PC-3 (cell line): Measurements from ENCODE around the gene KRTAP9-8. TPM values are rescaled to one million over a fixed set of nuclear protein-coding genes. Genes with fewer than 3 reads are reported as not detected.
"Not testable (repeated sequence)": the region's sequence is repeated elsewhere in the genome, so short reads cannot be mapped to it uniquely, and the experiment has no call there.

ENCODE experiments used
- ATAC-seq: fragments of 200-7000 bp; cut with Tn5 transposase; 2 replicates; pipeline ENCODE4 v1.9.1; 2020; ENCODE audit warnings: mild to moderate bottlenecking, moderate library complexity
- BruUV-seq: library from RNA; stranded (reverse); fragments of 400-500 nt; replicated peaks from 2 replicates; lab custom pipeline; 2021; lab: Mats Ljungman, UMichigan
- CTCF ChIA-PET: fragments of 300-600 bp; sonication (Branson Sonifier 250); formaldehyde crosslinking; loops from one replicate; lab custom pipeline; 2022; ENCODE audit warnings: antibody characterized with exemption; lab: Charles Lee
- POLR2A ChIA-PET: fragments of 300-600 bp; sonication (Branson Sonifier 250); formaldehyde crosslinking; loops from one replicate; lab custom pipeline; 2022; ENCODE audit warnings: antibody characterized with exemption; ENCODE audit not compliant: unreplicated experiment; lab: Charles Lee
- DNase-seq: peaks from one replicate; pipeline ENCODE4 v3.0.0-alpha.2; 2015
- H2AFZ ChIP-seq: fragments of 300-600 bp; sonication (generic); 2 replicates; pipeline ENCODE4 v1.6.0; 2016; ENCODE audit warnings: antibody characterized with exemption, low read length
- H3F3A ChIP-seq: fragments of 300-600 bp; sonication (generic); one replicate; pipeline ENCODE4 v1.6.0; 2017; ENCODE audit warnings: antibody characterized with exemption, low read length, control low read depth, mild to moderate bottlenecking; ENCODE audit not compliant: unreplicated experiment
- H3K27ac ChIP-seq: fragments of 300-600 bp; sonication (generic); 2 replicates; pipeline ENCODE4 v1.5.1; 2016; ENCODE audit warnings: mild to moderate bottlenecking, low read length
- H3K27me3 ChIP-seq: fragments of 300-600 bp; sonication (generic); 2 replicates; pipeline ENCODE4 v1.6.1; 2016; ENCODE audit warnings: low read length, mixed read lengths
- H3K36me3 ChIP-seq: fragments of 300-600 bp; sonication (generic); 2 replicates; pipeline ENCODE4 v1.6.1; 2016; ENCODE audit warnings: low read depth, mixed run types, low read length, mixed read lengths
- H3K4me1 ChIP-seq: fragments of 300-600 bp; sonication (generic); 2 replicates; pipeline ENCODE4 v1.5.1; 2016; ENCODE audit warnings: low read length; ENCODE audit not compliant: insufficient read depth
- H3K4me2 ChIP-seq: fragments of 300-600 bp; sonication (generic); 2 replicates; pipeline ENCODE4 v1.6.0; 2016; ENCODE audit warnings: low read length
- H3K4me3 ChIP-seq: fragments of 300-600 bp; sonication (generic); 2 replicates; pipeline ENCODE4 v1.5.1; 2016; ENCODE audit warnings: mild to moderate bottlenecking, low read length, mixed read lengths
- H3K79me2 ChIP-seq: fragments of 300-600 bp; sonication (generic); 2 replicates; pipeline ENCODE4 v1.6.1; 2017; ENCODE audit warnings: low read length, mixed read lengths
- H3K9ac ChIP-seq: fragments of 300-600 bp; sonication (generic); 2 replicates; pipeline ENCODE4 v1.6.0; 2016; ENCODE audit warnings: mild to moderate bottlenecking, low read length
- H3K9me2 ChIP-seq: fragments of 300-600 bp; sonication (generic); replicated peaks from 2 replicates; pipeline ENCODE4 v1.6.1; 2016; ENCODE audit warnings: mixed run types, low read length, mixed read lengths
- H3K9me3 ChIP-seq: fragments of 300-600 bp; sonication (generic); 2 replicates; pipeline ENCODE4 v1.6.1; 2016; ENCODE audit warnings: low read length, mixed read lengths
- H4K20me1 ChIP-seq: fragments of 300-600 bp; sonication (generic); 2 replicates; pipeline ENCODE4 v1.6.1; 2016; ENCODE audit warnings: low read length, mixed read lengths
- CTCF ChIP-seq: fragments of 300-600 bp; sonication (generic); conservative IDR thresholded peaks from 2 replicates; pipeline ENCODE4 v1.5.1; 2017; ENCODE audit warnings: antibody characterized with exemption, low read depth, mild to moderate bottlenecking, low read length
- EZH2 ChIP-seq: fragments of 300-600 bp; sonication (generic); IDR thresholded peaks from one replicate; pipeline ENCODE4 v1.6.1; 2017; ENCODE audit warnings: antibody characterized with exemption, mild to moderate bottlenecking, low read length; ENCODE audit not compliant: unreplicated experiment
- EZH2phosphoT487 ChIP-seq: fragments of 300-600 bp; sonication (generic); IDR thresholded peaks from 2 replicates; pipeline ENCODE4 v1.6.1; 2018; ENCODE audit warnings: mild to moderate bottlenecking, antibody characterized with exemption, low read length, borderline replicate concordance
- intact Hi-C: fragments of 100-400 bp; cut with micrococcal nuclease; formaldehyde crosslinking; loops from 2 replicates; pipeline ENCODE4 v1.9.0; 2023
- total RNA-seq: library from RNA; depleted of rRNA; stranded (reverse); fragments of >200 nt; gene quantifications from 2 replicates; pipeline ENCODE4 v1.2.3, GENCODE V29; 2014

The KRTAP9-8 gene
- total RNA-seq, 1 experiment from 2014 or later = not detected

- no peak for DNase-seq
- H3K4me1 ChIP-seq = no peaks in the 10 kb centered on the region
- no peaks in the 10 kb centered on the region for H3K36me3 ChIP-seq
- H3F3A ChIP-seq = no peaks in the 10 kb centered on the region
- no peaks in the 10 kb centered on the region for H3K9me2 ChIP-seq
- BruUV-seq = no TSS peak
- no peak overlapping the region for H2AFZ ChIP-seq
- no peak overlapping the region for H3K27ac ChIP-seq
- no peaks in the 10 kb centered on the region for H3K9me3 ChIP-seq
- CTCF ChIA-PET = no interaction called here
- intact Hi-C loops = no loop called here
- POLR2A ChIA-PET = no interaction called here
- no peaks in the 10 kb centered on the region for H3K27me3 ChIP-seq
- H3K4me2 ChIP-seq = no peak overlapping the region
- H3K9ac ChIP-seq = no peak overlapping the region
- no peak for ATAC-seq
- no peak for TF ChIP-seq EZH2phosphoT487
- TF ChIP-seq EZH2 = no peak
- TF ChIP-seq CTCF = no peak
- H4K20me1 ChIP-seq = no peaks in the 10 kb centered on the region
- no peak overlapping the region for H3K4me3 ChIP-seq
- H3K79me2 ChIP-seq = no peaks in the 10 kb centered on the region
Measured at GRCh38 chr17:41230094-41230493, 7.7 kb upstream of the KRTAP9-8 start.

DNA sequence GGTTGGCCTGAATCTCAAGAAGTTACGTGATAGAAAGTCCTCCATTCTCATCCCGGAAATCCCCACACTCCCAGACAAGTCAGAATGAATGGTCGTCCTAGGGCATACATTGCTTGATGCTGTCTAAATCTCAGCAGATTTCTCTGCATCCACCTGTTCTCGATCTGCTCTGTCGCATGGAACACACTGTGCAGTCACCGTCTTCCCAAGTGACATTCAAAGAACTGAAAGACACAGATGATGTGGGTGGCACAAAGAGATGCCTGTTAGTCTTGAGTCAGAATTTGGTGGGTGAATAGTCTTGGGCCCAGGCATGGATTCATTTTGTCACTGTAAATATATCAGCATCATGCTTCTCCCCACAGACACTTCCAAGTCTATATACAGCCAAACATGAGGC lies 6.1 kb upstream of the KRTAP9-8 start:
- ChIA-PET CTCF (no interaction called here), POLR2A (no interaction called here)
- BruUV-seq = no TSS peak
- intact Hi-C loops = no loop called here
- Histone ChIP-seq H3K27ac (no peak overlapping the region), H3K4me1 (no peaks in the 10 kb centered on the region), H3K9me3 (no peaks in the 10 kb centered on the region), H2AFZ (no peak overlapping the region), H3K36me3 (no peaks in the 10 kb centered on the region), H3K4me3 (no peak overlapping the region), H3K79me2 (no peaks in the 10 kb centered on the region), H3F3A (no peaks in the 10 kb centered on the region), H4K20me1 (no peaks in the 10 kb centered on the region), H3K4me2 (no peak overlapping the region), H3K9ac (no peak overlapping the region), H3K27me3 (no peaks in the 10 kb centered on the region), H3K9me2 (no peaks in the 10 kb centered on the region)
- DNase-seq (no peak), ATAC-seq (no peak)
- TF ChIP-seq EZH2 (no peak), CTCF (no peak), EZH2phosphoT487 (no peak)

DNA sequence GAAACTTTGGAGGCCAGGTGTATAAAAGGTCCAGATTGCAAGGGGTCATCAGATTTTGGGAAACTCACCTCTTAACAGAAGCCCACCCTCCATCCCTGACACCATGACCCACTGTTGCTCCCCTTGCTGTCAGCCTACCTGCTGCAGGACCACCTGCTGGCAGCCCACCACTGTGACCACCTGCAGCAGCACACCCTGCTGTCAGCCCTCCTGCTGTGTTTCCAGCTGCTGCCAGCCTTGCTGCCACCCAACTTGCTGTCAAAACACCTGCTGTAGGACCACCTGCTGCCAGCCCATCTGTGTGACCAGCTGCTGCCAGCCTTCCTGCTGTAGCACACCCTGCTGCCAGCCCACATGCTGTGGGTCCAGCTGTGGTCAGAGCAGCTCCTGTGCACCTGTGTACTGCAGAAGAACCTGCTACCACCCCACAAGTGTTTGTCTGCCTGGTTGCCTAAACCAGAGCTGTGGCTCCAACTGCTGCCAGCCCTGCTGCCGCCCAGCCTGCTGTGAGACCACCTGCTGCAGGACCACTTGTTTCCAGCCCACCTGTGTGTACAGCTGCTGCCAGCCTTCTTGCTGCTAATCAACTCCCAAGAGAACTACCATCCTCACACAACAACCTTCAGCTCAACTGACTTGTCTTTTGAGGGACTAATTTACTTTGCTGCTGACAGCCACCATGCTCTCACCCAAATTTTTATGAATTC lies 5.2 kb upstream of the KRTAP9-8 start, which contains the start of gene KRTAP9-3:
Gene KRTAP9-3, plus strand, starts transcription at position 51 of the 707 bp plus-strand sequence. Its CDS starts 53 bp downstream, at position 104.
- H3K36me3 ChIP-seq, H3K9me2 ChIP-seq, H3K27me3 ChIP-seq, BruUV-seq, POLR2A ChIA-PET, H3K4me2 ChIP-seq, H2AFZ ChIP-seq, H3K9ac ChIP-seq, H3K79me2 ChIP-seq, ATAC-seq, DNase-seq, H3K9me3 ChIP-seq, CTCF ChIA-PET, H3K27ac ChIP-seq, H4K20me1 ChIP-seq, H3K4me1 ChIP-seq, H3F3A ChIP-seq, H3K4me3 ChIP-seq, intact Hi-C loops: not testable (repeated sequence)

DNA sequence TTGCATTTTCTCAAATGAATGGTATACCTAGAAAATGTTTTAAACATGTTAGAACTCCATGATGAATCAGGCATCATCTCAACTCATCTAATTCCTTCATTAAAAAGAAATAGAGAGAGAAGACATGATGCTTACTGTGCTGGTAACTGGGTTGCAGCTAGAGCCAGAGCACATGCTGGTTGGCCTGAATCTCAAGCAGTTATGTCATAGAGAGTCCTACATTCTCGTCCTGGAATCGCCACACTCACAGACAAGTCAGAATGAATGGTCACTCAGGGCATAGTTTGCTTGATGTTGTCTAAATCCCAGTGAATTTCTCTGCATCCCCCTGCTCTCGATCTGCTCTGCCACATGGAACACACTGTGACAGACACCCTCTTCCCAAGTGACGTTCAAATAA lies 683 bp upstream of the KRTAP9-8 start:
- CTCF ChIA-PET, H3K36me3 ChIP-seq, H3F3A ChIP-seq, DNase-seq, intact Hi-C loops, ATAC-seq, H2AFZ ChIP-seq, H3K27ac ChIP-seq, H3K4me2 ChIP-seq, H3K27me3 ChIP-seq, H3K4me3 ChIP-seq, H4K20me1 ChIP-seq, H3K9me3 ChIP-seq, BruUV-seq, H3K9ac ChIP-seq, H3K9me2 ChIP-seq, H3K79me2 ChIP-seq, H3K4me1 ChIP-seq, POLR2A ChIA-PET: not testable (repeated sequence)

GRCh38 chr17:41246995-41247787 lies 9.4 kb downstream of the KRTAP9-8 start:
- CTCF ChIA-PET, POLR2A ChIA-PET: not testable (repeated sequence)

More at GRCh38 chr17:41246995-41247787, 9.4 kb downstream of the KRTAP9-8 start:
- H3K4me2 ChIP-seq, BruUV-seq, H3K4me3 ChIP-seq, H3F3A ChIP-seq, DNase-seq, H3K27me3 ChIP-seq, H3K9ac ChIP-seq, intact Hi-C loops, ATAC-seq, H3K9me2 ChIP-seq, H4K20me1 ChIP-seq, H2AFZ ChIP-seq, H3K79me2 ChIP-seq, H3K36me3 ChIP-seq, H3K27ac ChIP-seq, H3K4me1 ChIP-seq, H3K9me3 ChIP-seq: not testable (repeated sequence)
